Transverse colon (tissue), 4 donors: ENCODE data around the gene NT5DC4. TPM values are rescaled to one million over a fixed set of nuclear protein-coding genes. Genes with fewer than 3 reads are reported as not detected.

Source experiments
- DNase-seq: peaks from one replicate; pipeline ENCODE4 v3.0.0-alpha.2; 2019
- H3K27ac ChIP-seq, 4 donors: fragments of 200-600 bp; sonication (generic); 2 replicates each; pipeline ENCODE4 v1.5.1; 2016 to 2018; ENCODE audit warnings: inconsistent platforms in 4 of 4
- H3K27me3 ChIP-seq: fragments of 200-600 bp; sonication (generic); 2 replicates; pipeline ENCODE4 v1.5.1; 2017; ENCODE audit warnings: inconsistent platforms
- H3K36me3 ChIP-seq, 4 donors: fragments of 200-600 bp; sonication (generic); 2 replicates each; pipeline ENCODE4 v1.5.1; 2017 to 2019; ENCODE audit warnings: inconsistent platforms in 4 of 4
- H3K4me1 ChIP-seq, 4 donors: fragments of 200-600 bp; sonication (generic); 2 replicates each; pipeline ENCODE4 v1.5.1; 2017 to 2020; ENCODE audit warnings: inconsistent platforms in 4 of 4
- H3K4me3 ChIP-seq, 4 donors: fragments of 200-600 bp; sonication (generic); 1 replicate in 1 of 4; 2 replicates in 3 of 4; pipeline versions ENCODE4 v1.5.1 to v1.6.1; 2017 to 2019; ENCODE audit warnings: inconsistent platforms in 4 of 4
- H3K9me3 ChIP-seq, 2 donors: fragments of 200-600 bp; sonication (generic); 2 replicates each; pipeline ENCODE4 v1.5.1; 2017 to 2019; ENCODE audit warnings: inconsistent platforms in 2 of 2
- EP300 ChIP-seq: sonication (generic); formaldehyde crosslinking; IDR thresholded peaks from one replicate; pipeline ENCODE4 v1.6.1; 2017; ENCODE audit warnings: antibody characterized with exemption, low read depth
- POLR2A ChIP-seq: fragments of 450-650 bp; IDR thresholded peaks from one replicate; pipeline ENCODE4 v1.6.1; 2016; ENCODE audit warnings: antibody characterized with exemption, mild to moderate bottlenecking, moderate library complexity
- POLR2AphosphoS5 ChIP-seq, 3 donors: sonication (generic); formaldehyde crosslinking; IDR thresholded peaks; one replicate each; pipeline ENCODE4 v1.6.1; 2016; ENCODE audit warnings: antibody characterized with exemption in 3 of 3
- WGBS, 2 donors: methylation state at CpG; one replicate each; pipeline ENCODE4 v1.1.5; 2018; ENCODE audit warnings: low coverage in 1 of 2; 5-methylcytosine and 5-hydroxymethylcytosine counted together
- in situ Hi-C, 4 donors: fragments of 200-750 bp; cut with MboI; loops; one replicate each; pipeline versions ENCODE4 v1.15.0 to v1.15.1; 2017; ENCODE audit warnings: low sequenced_read_pairs in 3 of 4, low pct_ligation_motif_present in 1 of 4, low pct_unique_long_range_greater_than_20kb in 1 of 4
- intact Hi-C: fragments of 100-400 bp; cut with DNase I; formaldehyde crosslinking; loops from one replicate; pipeline ENCODE4 v1.15.1; 2023; ENCODE audit warnings: low total_unique reads
- total RNA-seq, 4 donors: library from RNA; depleted of rRNA; stranded (reverse); fragments of >200 nt; gene quantifications; one replicate each; pipeline ENCODE4 v1.1.0, GENCODE V29; 2016
- TF ChIP-seq, protein P1 (sequence below), 5 experiments: fragments of 200-600 bp in 3 of 5; fragments of 450-650 bp in 2 of 5; sonication (generic) in 3 of 5; IDR thresholded peaks; 1 replicate in 2 of 5; 2 replicates in 3 of 5; pipeline ENCODE4 v1.5.1; 2016 to 2017; ENCODE audit warnings: antibody characterized with exemption in 5 of 5, inconsistent platforms in 3 of 5, mild to moderate bottlenecking in 2 of 5, moderate library complexity in 1 of 5

NT5DC4 gene
- total RNA-seq, 4 donors from 2014 or later, result not detected

DNA sequence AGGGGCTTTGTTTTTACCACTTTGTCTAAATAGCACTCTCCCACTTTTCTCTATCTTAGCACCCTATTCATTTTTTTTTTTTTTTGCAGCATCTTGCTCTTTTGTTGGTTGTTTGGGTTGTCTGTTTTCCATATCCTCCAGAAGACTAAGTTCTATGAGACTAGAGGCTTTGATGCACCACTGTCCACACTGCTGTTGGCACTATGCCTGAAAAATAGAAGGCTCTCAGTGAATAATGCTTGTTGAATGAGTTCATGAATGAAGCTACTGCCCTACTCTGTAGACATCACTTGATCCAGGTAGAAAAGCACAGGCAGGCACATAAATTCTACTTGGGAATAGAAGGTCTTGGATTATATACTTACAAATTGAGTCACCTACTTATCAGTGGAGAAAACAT is 56.2 kb downstream of the NT5DC4 start:
- Histone ChIP-seq H3K4me3 (no peak overlapping the region), H3K9me3 (no peaks in the 10 kb centered on the region), H3K4me1 (no peaks in the 10 kb centered on the region), H3K27ac (no peak overlapping the region), H3K36me3 (no peaks in the 10 kb centered on the region), H3K27me3 (no peaks in the 10 kb centered on the region)
- TF ChIP-seq EP300, result no peak
- TF ChIP-seq POLR2AphosphoS5 (IDR thresholded peaks at IDR 0.05), result no peak
- TF ChIP-seq, protein P1, sequence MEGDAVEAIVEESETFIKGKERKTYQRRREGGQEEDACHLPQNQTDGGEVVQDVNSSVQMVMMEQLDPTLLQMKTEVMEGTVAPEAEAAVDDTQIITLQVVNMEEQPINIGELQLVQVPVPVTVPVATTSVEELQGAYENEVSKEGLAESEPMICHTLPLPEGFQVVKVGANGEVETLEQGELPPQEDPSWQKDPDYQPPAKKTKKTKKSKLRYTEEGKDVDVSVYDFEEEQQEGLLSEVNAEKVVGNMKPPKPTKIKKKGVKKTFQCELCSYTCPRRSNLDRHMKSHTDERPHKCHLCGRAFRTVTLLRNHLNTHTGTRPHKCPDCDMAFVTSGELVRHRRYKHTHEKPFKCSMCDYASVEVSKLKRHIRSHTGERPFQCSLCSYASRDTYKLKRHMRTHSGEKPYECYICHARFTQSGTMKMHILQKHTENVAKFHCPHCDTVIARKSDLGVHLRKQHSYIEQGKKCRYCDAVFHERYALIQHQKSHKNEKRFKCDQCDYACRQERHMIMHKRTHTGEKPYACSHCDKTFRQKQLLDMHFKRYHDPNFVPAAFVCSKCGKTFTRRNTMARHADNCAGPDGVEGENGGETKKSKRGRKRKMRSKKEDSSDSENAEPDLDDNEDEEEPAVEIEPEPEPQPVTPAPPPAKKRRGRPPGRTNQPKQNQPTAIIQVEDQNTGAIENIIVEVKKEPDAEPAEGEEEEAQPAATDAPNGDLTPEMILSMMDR (IDR thresholded peaks at IDR 0.05), result no peak
- TF ChIP-seq POLR2A, result no peak
- in situ Hi-C loops (no loop called here), intact Hi-C loops (no loop called here)
- no peak for DNase-seq

DNA sequence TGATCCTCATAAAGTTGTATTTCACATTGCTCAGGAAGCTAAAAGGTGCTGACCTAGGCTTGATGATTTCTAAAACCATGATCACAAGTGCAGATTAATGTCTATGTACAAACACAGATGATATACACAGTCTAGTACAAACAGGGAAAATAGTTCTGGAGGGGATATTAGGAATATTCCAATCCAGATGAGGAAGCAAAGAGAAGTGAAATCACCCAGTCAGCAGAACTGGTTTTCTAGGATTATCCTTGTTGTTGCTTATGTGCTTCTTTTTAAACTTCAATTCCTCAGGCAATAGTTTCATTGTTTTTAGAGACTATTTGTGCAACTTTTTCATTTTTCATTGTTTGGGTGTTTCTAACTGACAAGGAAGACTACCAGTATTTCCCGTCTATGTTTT is 58.8 kb downstream of the NT5DC4 start:
- Histone ChIP-seq H3K36me3 (no peaks in the 10 kb centered on the region), H3K27me3 (no peaks in the 10 kb centered on the region), H3K4me3 (no peak overlapping the region), H3K9me3 (no peaks in the 10 kb centered on the region), H3K4me1 (peaks cover 0 to 5% (median 0%) of the 10 kb centered on the region in 4 donors), H3K27ac (no peak overlapping the region)
- DNase-seq, result no peak
- in situ Hi-C loops, result no loop called here
- WGBS, 2 donors, result 89 to 93% methylated on average over 1 of the region's 1 CpG
- TF ChIP-seq POLR2A (no peak), POLR2AphosphoS5 (IDR thresholded peaks at IDR 0.05) (no peak), EP300 (no peak)
- intact Hi-C loops, result no loop called here

DNA sequence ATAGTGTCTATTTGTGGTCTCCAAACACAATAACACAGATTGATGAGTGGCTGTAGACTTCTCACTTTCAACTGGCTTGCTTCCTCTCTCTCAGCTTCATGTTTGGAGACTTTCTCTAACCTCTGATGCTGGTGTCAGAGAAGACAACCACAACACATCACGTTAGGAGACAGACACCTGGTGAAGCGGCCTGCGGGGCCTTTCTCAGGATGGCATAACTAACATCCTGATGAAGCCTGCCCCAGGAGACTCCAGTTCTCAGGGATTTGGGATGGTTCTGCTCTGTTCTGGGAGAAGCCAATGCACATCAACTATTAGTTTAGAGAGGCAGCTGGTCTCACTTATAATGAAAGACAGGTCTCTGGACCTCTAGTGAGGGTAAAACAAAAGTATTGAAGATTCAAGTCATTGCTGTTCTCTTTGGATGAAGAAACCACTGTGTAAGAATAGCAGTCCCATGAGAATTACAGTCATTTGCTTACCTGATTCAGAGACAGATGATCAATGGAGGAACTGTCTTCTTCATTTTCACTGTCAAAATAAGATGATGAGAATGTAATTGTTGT is 61.5 kb downstream of the NT5DC4 start:
- 81% methylated on average over 3 of the region's 3 CpGs; no CpG with 5 or more reads in 1 of the 2 donors for WGBS, 2 donors
- in situ Hi-C loops (no loop called here), intact Hi-C loops (no loop called here)
- TF ChIP-seq POLR2A (no peak), EP300 (no peak), POLR2AphosphoS5 (IDR thresholded peaks at IDR 0.05) (no peak)
- TF ChIP-seq, protein P1 (IDR thresholded peaks at IDR 0.05), result no peak
- Histone ChIP-seq H3K4me3 (no peak overlapping the region), H3K36me3 (no peaks in the 10 kb centered on the region), H3K27me3 (no peaks in the 10 kb centered on the region), H3K9me3 (no peaks in the 10 kb centered on the region), H3K27ac (no peak overlapping the region), H3K4me1 (peaks cover 0 to 5% (median 0%) of the 10 kb centered on the region in 4 donors)
- DNase-seq, result no peak

DNA sequence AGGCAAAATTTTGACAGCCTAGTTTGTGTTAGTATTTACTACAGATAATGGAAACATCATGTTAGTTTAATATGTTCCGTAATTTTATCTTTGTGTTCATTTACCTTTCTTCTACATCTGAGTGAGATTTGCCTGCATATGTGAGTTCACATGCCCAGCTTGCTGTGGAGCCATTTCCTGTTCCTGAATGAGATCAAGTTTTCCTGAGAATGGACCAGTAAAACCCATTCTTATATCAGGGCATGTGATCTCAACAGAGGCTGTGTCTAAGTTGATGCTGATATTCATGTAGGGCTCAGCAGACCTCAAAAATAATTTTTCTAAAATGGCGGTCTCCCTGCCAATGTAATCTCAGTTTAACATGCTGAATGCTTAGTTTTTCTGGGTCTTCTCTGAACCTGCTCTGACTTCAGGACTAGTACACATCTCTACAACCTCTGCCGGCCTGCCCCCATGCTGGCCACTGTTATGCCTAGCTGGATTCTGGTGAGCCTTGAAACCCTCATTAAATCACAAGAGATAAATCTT is 62.4 kb downstream of the NT5DC4 start:
- no peak for DNase-seq
- Histone ChIP-seq H3K27me3 (no peaks in the 10 kb centered on the region), H3K4me3 (no peak overlapping the region), H3K4me1 (peaks cover 0 to 5% (median 0%) of the 10 kb centered on the region in 4 donors), H3K9me3 (no peaks in the 10 kb centered on the region), H3K36me3 (no peaks in the 10 kb centered on the region), H3K27ac (no peak overlapping the region)
- in situ Hi-C loops (no loop called here), intact Hi-C loops (no loop called here)
- TF ChIP-seq EP300 (no peak), POLR2A (no peak), POLR2AphosphoS5 (IDR thresholded peaks at IDR 0.05) (no peak)
- TF ChIP-seq, protein P1 (IDR thresholded peaks at IDR 0.05), result no peak
- 87 to 95% methylated on average over 3 of the region's 3 CpGs for WGBS, 2 donors
